ENCODE data around the gene FAXDC2. TPM values are rescaled to one million over a fixed set of nuclear protein-coding genes. Genes with fewer than 3 reads are reported as not detected.
A peak's percentile ranks its signal among the peaks of the same experiment; 100 is the strongest.

FAXDC2 gene
- total and polyA plus RNA-seq, 10 donors, result 2.3 to 34.8 (median 19.5) TPM

DNA sequence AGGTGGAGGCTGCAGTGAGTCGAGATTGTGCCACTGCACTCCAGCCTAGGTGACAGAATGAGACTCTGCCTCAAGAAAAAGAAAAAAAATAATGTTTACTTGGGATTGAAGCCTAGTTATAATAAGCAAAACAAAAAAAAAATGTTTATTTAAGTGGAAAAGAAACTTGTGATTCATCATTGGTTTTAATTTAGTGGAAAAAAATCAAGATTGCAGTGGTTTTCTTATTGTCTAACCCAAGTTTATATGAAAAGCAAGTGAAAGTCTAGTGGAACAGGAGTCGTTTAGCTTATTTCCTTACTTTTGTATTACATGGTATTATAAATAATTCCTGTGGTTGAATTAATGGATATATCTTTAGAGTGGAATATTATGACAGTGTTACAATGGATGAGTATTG, 16.4 kb upstream of the FAXDC2 start:
- peaks cover 0 to 89% (median 65%) of the 10 kb centered on the region in 6 donors for H3K36me3 ChIP-seq
- H3K27ac ChIP-seq, result no peak overlapping the region
- intact Hi-C loops (cut with DNase I; ENCODE audit: low total_unique reads), result loop anchor here (10.0 kb wide), 1 partner anchor 68 kb away; the partner anchor contains the start of gene GEMIN5

DNA sequence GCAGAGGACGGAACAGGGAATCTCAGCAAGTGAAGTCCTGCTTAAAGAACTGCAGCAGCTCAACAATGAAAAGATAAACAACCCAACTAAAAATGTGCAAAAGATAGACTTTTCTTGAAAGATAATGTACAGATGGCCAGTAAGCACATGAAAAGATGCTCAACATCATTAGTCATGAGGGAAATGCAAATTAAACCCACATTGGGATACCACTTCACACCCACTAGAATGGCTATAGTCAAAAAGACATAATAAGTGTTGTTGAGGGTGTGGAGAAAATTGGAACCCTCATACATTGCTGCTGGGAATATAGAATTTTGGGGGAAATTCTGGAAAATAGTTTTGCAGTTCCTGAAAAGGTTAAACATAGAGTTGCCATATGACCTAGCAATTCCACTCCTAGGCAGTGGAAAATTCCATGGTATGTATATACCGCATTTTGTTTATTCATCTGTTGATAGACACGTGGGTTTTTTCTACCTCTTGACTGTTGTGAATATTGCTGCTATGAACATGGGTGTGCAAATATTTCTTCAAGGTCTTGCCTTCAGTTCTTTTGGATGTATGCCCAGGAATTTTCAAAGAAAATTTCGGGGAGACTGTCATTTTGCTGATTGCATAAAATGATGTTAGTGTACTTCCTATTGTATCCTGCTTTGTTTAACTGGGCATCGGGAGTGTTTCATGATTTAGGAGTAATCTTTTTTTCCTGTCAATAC, 15.2 kb upstream of the FAXDC2 start:
- Histone ChIP-seq H3K36me3 (peaks cover 0 to 77% (median 53%) of the 10 kb centered on the region in 6 donors), H3K4me1 (peaks cover 26 to 65% (median 40%) of the 10 kb centered on the region in 6 donors), H3K27ac (peak overlapping the region in 2 of 8 donors; percentile 5 to 9), H3K4me3 (no peak overlapping the region), H3K27me3 (replicated peaks in 1 of 7) (no peaks in the 10 kb centered on the region), H3K9me3 (no peaks in the 10 kb centered on the region)
- intact Hi-C loops (cut with DNase I; ENCODE audit: low total_unique reads), result loop anchor here (10.0 kb wide), 1 partner anchor 69 kb away; the partner anchor contains the start of gene GEMIN5
- WGBS, 5 donors, result 61 to 75% (median 71%) methylated on average over 5 of the region's 5 CpGs
- TF ChIP-seq POLR2A (IDR thresholded peaks at IDR 0.05), result no peak
- TF ChIP-seq, protein P1, sequence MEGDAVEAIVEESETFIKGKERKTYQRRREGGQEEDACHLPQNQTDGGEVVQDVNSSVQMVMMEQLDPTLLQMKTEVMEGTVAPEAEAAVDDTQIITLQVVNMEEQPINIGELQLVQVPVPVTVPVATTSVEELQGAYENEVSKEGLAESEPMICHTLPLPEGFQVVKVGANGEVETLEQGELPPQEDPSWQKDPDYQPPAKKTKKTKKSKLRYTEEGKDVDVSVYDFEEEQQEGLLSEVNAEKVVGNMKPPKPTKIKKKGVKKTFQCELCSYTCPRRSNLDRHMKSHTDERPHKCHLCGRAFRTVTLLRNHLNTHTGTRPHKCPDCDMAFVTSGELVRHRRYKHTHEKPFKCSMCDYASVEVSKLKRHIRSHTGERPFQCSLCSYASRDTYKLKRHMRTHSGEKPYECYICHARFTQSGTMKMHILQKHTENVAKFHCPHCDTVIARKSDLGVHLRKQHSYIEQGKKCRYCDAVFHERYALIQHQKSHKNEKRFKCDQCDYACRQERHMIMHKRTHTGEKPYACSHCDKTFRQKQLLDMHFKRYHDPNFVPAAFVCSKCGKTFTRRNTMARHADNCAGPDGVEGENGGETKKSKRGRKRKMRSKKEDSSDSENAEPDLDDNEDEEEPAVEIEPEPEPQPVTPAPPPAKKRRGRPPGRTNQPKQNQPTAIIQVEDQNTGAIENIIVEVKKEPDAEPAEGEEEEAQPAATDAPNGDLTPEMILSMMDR (IDR thresholded peaks at IDR 0.05 in 8 of 11, conservative IDR thresholded peaks at IDR 0.05 in 3 of 11), result no peak
- no peak for TF ChIP-seq POLR2AphosphoS5 (IDR thresholded peaks at IDR 0.05)
- DNase-seq, result no peak

More for the DNA sequence above, 16.4 kb upstream of the FAXDC2 start:
- no peak for DNase-seq
- Histone ChIP-seq H3K4me3 (no peak overlapping the region), H3K4me1 (peaks cover 14 to 53% (median 28%) of the 10 kb centered on the region in 6 donors), H3K9me3 (no peaks in the 10 kb centered on the region), H3K27me3 (replicated peaks in 1 of 7) (no peaks in the 10 kb centered on the region)
- 81 to 89% (median 88%) methylated on average over 2 of the region's 2 CpGs for WGBS, 5 donors
- TF ChIP-seq POLR2AphosphoS5 (IDR thresholded peaks at IDR 0.05), result no peak
- TF ChIP-seq POLR2A (IDR thresholded peaks at IDR 0.05), result no peak
- TF ChIP-seq, protein P1 (IDR thresholded peaks at IDR 0.05 in 8 of 11, conservative IDR thresholded peaks at IDR 0.05 in 3 of 11), result no peak

DNA sequence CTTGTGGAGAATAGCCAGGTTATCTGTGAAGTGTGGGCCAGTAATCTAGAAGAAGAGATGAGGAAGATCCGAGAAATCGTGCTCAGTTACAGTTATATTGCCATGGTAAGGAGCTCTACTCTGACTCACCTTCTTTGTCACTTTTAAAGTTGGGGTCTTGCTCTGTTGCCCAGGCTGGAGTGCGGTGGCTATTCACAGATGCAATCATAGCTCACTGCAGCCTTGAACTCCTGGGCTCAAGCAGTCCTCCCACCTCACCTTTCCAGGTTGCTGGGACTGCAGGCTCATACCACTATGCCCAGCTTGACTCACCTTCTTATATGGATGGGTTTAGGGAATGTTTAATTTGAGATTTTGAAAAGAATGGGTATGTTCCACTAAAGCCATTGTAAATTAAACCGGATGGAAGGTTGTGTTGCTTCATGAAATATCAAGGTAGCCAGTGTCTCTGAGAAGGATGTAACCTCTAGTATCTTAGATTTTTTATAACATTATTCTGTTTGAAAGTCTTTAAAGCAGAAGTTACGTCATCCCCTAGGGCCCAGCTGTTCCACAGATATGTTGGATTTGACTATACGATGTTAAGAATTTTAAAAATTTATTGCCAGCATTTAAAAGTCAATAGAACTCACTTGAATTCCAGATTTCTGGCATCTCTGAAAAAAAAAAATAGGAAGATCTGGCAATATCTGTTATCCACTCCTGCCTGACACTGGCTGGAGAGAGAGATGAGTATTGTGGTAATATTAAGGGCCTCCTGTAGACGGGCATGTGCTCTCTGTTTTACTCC, 13.1 kb upstream of the FAXDC2 start:
- no peaks in the 10 kb centered on the region for H3K27me3 ChIP-seq (replicated peaks in 1 of 7)
- no peak overlapping the region for H3K4me3 ChIP-seq
- H3K36me3 ChIP-seq, result peaks cover 0 to 55% (median 43%) of the 10 kb centered on the region in 6 donors
- DNase-seq, result no peak
- peaks cover 27 to 81% (median 54%) of the 10 kb centered on the region in 6 donors for H3K4me1 ChIP-seq
- no peak for TF ChIP-seq POLR2AphosphoS5 (IDR thresholded peaks at IDR 0.05)
- TF ChIP-seq, protein P1 (IDR thresholded peaks at IDR 0.05 in 8 of 11, conservative IDR thresholded peaks at IDR 0.05 in 3 of 11), result no peak
- TF ChIP-seq POLR2A (IDR thresholded peaks at IDR 0.05), result no peak
- intact Hi-C loops (cut with DNase I; ENCODE audit: low total_unique reads), result loop anchor here (5.0 to 10.0 kb wide), 2 partner anchors 71 to 106 kb away; partner anchors contain the start of genes GEMIN5 and LARP1
- no peaks in the 10 kb centered on the region for H3K9me3 ChIP-seq
- 80 to 90% (median 88%) methylated on average over 7 of the region's 7 CpGs for WGBS, 5 donors
- H3K27ac ChIP-seq, result peak overlapping the region in 1 of 8 donors; percentile 10
